ENCODE data around the gene MTMR12.

DNA sequence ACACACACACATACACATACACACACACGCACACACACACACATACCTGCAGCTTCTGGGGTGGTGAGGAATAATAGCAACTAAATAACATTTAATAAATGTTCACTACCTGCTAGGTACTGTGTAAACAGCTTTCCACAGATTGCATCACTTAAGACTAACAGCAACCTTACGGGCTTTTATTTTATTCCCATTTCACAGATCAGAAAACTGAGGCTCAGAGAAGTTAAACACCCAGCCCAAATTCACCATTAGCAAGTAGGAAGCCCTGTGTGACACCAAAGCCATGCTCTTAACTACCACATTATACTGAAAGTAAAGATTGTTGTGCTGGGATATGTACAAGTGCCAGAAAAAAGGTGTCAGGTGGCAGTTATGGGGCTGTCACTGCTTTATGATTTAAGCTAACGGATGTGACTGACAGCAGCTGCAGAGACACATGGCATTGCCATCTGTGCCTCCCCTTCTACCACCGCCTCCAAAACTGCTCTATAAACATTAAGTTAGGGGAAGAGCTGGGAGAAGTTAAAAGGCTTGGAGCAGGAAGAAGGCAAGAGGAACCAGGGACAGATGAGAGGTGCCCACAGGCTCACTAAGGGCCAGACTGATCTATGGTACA, 13.6 kb downstream of the MTMR12 start:
- no peak for TF ChIP-seq EGR1 (IDR thresholded peaks at IDR 0.05)
- no peak for TF ChIP-seq TCF12 (IDR thresholded peaks at IDR 0.05; ENCODE audit: low read depth)

Data from Ishikawa (cell line).